NOMO-1 (cell line): ENCODE data around the gene LPO.

Experiments used
- DNase-seq, 2 experiments: peaks; one replicate each; lab custom pipeline; 2025; ENCODE audit not compliant: unreplicated experiment in 2 of 2; lab: John Stamatoyannopoulos, UW

LPO gene

DNA sequence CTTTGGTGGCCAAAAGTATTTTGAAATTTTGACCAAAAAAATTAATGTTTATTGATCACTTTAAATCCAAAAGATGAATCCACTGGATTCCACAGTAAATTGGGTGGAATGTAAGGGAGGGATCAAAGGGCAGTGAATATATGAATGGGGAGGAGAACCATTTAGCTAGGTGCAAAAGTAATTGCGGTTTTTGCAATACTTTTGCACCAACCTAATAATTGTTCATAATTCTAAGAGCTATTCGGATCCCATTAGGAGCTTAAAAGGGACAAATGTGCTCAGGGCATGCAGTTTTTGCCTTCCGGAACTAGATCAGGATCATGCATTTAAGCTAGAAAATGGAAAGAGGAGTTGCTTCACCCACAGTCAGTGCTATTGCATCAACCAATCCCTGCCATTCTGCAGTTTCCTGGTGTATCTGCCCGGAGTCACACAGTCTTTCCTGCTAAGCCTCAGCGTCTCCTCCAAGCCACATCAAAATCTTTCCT, at the start of gene LPO:
TSS of gene LPO (plus strand) at position 438 of the 488 bp plus-strand sequence. CDS start 4,396 bp downstream, outside the sequence.
- DNase-seq = no peak

DNA sequence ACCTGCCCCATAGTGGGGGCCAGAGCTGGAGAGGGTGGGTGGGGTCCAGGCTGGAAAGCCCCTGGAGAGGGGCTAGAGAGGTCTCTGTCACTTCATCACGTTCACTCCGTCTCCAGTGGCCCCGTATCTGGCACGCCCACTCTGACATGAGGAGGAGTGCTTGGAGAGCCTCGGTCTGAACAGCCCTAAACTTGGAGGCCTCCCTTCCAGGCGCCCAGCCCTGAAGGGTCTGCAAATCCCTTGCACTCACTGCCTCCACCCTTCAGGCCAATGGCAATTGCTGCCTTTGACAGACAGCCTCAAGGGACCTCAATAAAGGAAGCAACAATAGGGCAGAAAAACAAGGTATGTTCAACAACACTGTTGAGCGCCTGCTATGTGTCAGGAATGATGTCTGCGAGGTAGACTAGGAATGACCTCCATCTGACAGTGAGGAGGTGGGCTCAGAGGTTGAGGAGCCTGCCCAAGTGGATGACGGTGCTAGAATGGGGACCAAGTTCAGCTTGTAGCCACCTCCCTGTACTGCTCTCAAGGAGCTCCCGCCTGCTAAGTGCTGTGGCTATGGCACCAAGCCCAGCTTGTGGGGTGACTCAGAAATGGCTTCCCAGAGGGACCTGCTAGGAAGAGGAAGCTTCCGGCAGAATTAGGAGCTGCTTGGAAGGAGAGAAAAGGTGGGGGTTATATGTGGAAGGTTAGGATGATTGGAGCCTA, 48.8 kb upstream of the LPO start:
- no peak for DNase-seq

DNA sequence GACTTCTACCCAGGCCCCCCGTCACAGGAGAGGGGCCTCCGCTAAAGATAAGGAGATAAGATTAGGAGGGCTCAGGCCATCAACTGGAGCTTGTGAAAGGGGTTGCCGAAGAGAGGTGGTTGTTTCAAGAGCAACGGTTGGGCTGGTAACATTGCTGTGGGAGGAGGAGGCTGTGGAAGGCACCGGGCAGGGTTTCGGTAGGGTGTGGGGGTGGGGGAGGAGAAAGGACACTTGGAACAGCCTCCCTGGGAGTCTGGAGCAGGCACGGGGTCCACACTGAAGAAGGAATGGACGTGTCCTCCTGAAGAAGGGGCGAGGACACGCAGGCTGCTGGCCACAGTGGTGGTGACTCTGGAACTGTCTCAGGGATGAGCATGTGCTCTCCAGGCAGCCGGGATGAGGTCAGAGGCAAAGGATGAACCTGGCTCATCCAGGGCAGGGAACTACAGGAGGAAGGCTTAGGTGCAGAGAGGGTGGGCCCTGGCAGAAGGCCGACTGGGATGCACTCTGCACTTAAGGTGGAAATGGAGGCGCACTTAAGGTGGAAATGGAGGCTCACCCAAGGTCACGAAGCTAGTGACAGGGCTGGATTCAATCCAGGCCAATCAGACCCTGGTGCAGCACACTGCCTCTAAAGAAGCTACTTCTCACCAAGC, 47.0 kb upstream of the LPO start:
- no peak for DNase-seq

DNA sequence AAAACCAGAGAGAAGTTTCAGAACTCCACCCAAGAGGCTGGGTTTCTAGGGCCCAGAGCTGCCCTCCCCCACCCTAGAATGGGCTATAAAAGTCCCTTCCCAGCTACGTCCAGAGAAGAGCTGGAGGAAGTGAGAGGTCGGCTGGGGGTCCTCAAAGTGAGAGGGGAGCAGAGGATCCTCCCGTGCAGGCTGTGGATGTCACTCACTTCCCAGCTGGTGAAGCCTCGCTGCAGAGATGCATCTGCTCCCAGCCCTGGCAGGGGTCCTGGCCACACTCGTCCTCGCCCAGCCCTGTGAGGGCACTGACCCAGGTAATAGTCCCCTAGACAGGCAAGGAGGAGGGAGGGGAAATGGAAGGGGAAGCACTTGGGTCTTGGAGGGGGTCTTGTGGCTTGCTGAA, 45.8 kb upstream of the LPO start, which contains the start of gene EPX:
TSS of gene EPX (plus strand) at position 115 of the 400 bp plus-strand sequence. CDS start at position 236, 121 bp downstream.
- DNase-seq = peak in 1 of 2 experiments; percentile 3

DNA sequence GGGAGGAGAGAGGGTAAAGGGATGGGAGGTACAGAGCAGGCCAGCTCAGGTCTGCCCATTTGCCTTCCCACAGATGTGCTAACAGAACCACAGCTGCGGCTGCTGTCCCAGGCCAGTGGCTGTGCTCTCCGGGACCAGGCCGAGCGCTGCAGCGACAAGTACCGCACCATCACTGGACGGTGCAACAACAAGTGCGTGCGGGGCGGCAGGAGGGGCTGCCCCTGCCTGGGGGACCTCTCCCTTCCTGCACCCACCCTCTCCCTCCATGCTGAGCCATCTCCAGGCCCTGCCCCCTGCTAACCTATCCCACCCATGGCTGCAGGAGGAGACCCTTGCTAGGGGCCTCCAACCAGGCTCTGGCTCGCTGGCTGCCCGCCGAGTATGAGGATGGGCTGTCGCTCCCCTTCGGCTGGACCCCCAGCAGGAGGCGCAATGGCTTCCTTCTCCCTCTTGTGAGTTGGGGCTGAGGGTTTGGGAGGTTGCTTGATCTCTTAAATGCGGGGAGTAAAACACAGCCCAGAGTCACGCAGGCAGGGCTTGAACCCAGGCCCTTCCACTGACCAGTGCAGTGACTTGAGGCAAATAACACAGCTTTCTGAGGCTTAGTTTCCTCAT, 44.6 kb upstream of the LPO start:
- no peak for DNase-seq

DNA sequence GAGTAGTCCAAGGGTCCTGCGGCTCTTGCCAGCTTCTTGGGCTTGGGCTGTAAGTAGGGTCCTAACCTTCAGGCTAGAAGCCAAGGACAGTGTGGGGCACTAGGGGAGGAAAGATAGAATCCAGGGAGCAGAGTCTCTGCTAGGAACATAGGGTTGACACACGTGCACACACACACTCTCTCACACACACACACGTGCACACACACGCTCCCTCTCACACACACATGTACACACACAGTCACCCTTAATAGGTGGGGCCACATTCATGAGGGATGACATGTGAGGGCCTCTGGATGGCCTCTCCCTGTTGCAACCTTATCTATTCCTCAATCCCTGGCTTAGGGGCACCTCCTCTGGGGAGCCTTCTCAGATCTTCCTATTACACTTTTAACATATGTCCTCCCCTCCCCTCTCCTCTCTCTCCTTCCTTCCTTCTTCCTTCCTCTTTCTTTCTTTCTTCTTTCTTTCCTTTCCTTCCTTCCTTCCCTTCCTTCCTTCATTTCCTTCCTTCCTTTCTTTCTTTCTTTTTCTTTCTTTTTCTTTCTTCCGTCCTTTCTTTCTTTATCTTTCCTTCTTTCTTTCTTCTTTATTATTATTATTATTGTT, 42.8 kb upstream of the LPO start:
- no peak for DNase-seq

DNA sequence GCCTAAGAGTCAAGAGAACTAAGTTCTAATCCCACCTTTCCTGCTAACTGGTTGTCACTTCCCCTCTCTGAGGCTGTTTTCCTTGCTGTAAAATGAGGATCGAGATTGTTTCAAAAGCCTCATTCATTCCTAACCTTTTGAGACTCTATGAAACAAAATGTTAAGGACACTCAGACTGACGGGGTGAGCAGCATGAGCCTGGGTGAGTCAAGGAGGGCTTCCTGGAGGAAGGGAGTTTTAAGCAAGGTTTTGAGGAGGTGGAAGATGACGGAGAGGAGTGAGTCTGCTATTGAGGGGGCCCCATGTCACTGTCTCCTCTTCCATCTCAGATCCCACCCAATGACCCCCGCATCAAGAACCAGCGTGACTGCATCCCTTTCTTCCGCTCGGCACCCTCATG, 41.8 kb upstream of the LPO start:
- no peak for DNase-seq

DNA sequence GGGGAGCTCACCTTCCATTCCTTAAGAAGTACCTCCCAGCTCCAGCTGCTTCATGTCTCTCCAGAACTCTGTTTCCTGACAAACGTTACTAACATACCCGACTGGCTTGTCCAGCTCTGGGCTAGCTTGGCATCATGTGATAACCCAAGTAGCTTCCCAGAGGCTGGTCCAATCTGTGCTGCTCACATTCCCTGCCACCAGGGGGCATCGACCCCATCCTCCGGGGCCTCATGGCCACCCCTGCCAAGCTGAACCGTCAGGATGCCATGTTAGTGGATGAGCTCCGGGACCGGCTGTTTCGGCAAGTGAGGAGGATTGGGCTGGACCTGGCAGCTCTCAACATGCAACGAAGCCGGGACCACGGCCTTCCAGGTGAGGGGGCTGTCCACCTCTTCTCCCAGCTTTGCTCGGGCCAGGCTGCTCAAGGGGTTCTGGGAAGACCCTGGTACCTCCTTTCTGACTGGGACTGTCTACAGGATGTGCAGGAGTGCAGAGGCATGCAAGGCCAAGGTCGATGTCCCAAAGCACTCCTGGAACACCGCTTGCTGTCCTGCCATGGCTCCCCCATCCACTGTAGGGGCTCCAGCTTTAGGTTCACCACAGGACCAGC, 38.3 kb upstream of the LPO start:
- peak; percentile 43 to 63 for DNase-seq

DNA sequence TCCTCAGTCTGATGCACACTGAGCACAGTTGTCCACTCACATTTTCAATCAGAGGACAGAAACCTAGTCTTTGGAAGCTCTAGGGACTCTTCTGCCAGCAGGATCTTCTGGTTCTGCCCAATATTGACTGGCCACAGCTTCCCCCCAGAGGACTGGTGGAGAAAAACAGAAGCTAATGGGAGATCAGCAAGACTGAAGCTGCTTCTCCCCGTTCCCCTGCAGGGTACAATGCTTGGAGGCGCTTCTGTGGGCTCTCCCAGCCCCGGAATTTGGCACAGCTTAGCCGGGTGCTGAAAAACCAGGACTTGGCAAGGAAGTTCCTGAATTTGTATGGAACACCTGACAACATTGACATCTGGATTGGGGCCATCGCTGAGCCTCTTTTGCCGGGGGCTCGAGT, 35.5 kb upstream of the LPO start:
- DNase-seq = no peak

DNA sequence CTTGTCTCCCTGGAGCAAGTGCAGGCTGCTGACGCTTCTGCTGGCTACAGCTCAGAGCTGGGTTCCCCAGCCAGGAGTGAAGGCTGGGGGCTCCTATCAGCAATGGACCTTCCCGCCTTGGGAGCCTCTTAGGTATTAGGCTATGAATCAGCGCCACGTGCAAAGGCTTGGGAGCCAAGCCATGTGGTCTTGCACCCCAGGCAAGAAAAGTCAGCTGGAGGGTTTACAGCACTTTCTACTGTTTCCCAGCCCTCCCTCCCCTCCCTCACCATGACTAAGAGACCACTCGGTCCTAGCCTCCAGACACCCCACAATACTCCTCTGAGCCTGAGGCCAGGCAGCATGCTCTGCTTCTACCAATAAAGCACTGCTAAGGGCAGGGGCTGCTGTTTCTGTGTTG, 33.6 kb upstream of the LPO start:
- DNase-seq = no peak

DNA sequence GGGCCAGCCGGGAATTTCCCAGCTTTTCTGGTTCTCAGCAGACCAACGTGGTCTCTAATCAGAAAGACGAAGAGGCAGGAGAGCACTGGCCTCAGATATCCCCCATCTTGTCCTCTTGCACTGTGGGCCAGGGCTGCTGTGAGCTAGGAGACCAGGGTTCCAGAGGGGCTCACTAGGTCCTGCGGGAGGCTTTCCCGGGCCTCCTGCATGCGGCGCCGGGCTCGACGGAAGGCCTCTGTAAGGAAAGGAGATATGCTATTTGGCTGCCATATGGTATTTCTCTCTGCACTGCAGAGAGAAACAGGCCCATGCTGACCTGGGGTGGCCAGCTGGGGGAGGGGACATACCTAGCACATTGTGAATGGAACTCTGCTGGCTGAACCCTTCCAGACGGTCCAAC, 32.4 kb upstream of the LPO start:
- DNase-seq = no peak

DNA sequence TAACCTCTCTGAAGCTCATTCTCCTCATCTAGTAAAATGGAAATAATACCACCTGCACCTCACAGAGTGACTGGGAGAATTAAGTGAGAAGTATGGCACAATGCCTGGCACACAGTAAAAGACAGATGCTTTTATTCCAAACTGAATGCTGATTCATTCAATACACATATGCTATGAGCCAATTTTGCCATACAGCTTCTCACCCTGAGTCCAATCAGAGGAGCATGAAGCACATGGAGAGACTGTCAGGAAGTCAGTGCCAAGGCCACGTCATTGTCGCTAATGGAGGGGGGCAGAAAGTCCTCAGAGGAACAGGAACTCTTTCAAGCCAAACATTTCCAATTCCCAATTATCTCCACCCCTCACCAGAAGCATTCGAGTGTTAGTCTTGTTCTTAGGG, 30.9 kb upstream of the LPO start:
- no peak for DNase-seq

DNA sequence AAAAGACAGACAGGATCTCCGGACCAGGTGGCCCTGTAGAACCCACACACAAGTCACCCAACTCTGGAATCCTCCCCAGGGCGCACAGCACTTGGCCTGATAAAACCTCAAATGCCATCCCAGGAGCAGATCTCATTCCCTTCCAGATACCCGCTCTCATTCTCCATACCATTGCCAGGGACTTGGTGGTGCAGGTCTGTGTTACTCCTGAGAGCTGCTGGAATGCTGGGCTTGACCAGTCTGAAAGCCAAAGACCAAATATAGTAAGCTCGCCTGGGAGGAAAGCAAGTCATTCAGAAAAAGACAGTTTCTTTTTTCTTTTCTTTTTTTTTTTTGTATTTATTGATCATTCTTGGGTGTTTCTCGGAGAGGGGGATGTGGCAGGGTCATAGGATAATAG, 30.0 kb upstream of the LPO start:
- no peak for DNase-seq

DNA sequence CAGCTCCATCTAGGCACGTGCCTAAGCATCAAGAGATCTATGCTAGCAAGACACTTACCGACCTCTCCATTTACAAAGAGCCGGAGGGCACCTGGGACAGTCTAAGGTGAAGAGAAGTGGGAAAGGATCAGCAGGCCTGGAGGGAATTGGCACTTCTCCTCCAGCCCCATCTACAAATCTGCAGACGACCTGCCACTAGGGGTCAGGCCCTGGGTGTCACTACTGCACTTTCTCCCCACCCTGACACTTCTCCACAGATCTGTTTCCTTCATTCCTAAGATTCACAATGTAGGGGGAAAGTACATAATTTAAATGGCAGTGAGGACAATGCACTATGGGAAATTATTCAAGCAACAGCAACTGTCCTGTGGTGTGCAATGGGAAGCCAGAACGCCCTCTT, 27.5 kb upstream of the LPO start:
- DNase-seq = no peak

DNA sequence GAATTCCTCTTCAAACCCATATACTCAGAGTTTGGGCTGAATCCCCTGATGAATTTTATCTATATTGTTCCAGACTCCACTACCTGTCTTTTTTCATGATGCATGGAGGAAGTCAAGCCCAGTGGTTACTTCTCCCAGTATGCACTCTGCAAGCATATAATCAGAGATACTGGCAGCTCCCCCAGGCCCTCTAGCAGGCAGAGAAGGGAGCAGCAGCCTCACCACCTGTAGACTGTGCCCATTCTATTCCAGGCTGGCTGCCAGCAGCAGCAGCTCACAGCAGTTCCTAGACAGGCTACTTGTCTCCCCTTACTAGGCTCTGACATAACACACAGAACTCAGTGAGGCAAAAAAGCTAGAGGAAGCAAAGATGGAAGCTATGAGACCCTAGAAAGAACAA, 22.7 kb upstream of the LPO start:
- DNase-seq = no peak

DNA sequence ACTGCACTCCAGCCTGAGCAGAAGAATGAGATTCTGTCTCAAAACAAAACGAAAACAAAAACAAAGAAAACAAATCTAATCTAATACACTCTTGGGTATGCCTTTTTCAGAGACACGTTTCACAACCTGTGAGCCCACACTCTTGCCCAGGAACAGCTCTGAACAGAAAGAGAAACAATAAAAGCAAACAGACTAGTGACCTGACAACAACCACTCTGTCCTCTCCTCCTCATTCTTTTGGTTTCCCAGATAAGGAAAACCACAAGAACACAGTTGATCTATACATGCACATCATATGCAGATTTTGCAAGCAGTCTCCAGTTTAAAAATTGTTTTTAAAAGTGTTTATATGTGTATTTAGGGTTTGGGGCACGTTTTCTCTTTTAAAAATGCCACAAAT, 20.6 kb upstream of the LPO start:
- no peak for DNase-seq

DNA sequence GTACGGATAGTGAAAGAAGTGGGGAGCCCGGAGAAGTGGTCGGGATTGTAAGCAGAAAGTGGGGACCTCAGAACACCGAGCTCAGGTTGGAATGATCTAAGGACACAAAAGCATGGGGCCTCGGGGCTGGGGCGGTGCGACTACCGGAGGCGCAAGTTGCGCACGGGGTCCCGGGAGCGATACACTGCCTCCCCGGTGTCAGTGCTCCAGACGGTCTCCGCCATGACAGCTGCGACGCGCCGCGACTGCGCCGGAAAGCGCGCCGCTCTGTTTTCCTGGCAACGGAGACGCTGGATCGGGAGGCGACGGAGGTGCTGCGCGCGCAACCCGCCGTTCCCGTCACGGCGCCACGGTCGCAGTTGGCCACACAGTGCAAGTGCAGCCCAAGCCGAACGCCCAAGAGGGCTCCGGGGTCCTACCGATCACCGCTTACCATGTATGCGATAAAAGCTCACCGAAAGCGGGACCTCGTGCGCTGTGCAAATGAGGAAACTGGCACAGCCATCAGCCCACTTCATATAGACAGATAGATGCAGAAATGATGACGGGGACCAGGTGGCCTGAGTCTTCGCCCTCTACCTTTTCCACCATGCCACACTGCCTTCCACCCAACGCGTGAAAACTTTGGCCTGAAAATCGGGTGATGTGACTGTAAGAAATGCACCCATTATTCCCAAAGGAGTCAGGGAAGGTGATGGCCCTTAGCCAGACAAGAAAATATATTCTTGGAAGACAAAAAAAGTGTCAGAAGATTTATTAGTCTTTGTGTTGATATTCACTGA, 19.2 kb upstream of the LPO start, which contains the start of gene MKS1:
TSS of gene MKS1 (minus strand) at position 249 of the 782 bp plus-strand sequence. CDS start at position 224, 25 bp downstream.
- DNase-seq = peak; percentile 94

DNA sequence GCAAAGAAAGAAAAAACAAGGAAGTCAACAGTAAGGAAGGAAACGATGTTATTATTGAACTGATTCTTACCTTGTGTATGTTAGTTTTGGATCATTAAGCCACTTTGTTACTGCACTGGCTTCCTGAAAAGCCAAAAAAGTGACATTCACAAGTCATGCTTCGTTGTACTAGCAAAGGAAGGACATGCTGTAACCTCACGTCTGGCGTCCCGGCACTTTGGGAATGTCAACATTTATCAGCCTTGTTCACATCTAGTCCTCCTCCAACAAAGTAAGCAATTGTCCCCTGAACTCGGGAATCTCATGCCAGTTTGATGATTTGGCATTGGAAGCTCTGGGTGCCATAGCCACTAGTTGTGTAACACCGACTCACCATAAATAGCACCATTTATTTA, 18.6 kb upstream of the LPO start:
- peak in 1 of 2 experiments; percentile 44 for DNase-seq

DNA sequence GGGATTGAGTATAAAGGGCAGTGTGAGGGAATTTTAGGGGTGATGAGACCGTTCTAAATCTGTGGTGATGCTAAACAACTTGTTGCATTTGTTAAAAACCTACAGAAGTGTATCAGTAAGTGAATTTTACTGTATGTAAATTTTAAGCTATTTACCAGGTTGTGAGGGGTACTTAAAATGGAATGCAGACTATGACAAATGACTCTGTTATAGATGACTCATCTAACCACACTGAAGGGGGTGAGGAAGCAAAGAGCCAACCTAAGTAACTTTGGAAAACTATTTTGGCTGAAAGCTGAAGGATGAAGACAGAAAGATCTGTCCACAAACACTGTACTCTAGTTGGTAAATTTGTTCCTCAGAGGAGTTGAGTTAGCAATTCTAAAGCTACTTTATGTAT, 14.1 kb upstream of the LPO start:
- peak; percentile 12 to 59 for DNase-seq

DNA sequence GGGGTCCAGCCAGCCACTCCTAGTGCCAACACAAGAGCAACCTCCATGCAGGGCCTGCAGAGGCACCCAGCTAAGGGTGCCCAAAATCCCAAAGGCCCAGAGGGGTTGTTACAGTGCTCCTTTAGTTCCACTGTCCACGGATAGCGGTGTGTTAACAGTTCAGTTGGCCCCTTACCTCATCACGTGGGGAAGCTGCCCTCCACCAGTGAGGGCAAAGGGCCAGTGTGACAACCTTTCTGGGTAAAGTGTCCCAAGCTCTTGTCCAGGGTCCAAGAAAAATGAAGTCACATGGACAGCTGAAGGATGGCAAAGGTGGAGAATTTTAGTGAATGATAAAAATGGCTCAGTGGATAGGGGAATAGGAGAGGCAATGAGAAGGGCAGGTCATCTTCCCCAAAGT, 10.7 kb upstream of the LPO start:
- no peak for DNase-seq
